AML-193 (cell line): Measurements from ENCODE around the gene TWIST2.

Experiments
- DNase-seq, 2 experiments: peaks; one replicate each; lab custom pipeline; 2025; lab: John Stamatoyannopoulos, UW

TWIST2 gene

GRCh38 chr2:238891457-238892203 is 43.7 kb downstream of the TWIST2 start:
- no peak for DNase-seq

DNA sequence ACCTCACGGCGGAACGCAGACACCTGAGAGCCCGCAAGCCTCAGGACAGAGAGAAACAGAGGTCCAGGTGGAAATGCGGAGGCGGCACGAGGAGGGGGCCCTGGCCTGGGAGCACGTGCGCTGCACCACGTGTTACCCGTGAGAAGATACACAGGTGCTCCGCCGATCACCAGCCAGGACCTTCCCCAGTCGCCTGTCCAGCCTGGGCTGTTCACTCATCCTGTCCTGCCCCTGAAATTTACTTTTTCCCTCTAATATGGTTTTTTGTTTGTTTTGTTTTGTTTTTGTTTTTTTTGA is 44.3 kb downstream of the TWIST2 start:
- DNase-seq, result no peak

DNA sequence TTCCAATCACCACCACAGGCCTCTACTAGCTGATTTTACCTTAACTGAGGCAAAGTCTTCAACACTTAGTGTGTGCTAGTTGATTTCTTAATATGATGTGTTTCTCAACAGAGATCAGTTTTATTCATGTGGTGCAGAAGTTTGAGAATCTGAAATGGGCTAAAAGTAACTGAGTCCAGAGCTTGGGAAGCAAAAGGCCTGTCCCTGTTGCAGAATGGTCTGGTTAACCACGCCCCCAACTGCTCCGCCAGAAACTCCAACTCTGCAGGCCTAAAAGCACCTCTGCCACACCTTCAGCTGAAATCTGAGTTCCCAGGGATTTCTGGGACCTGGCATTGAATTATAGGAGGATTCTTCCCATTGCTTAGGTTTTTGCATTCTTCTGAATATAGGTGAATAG is 44.9 kb downstream of the TWIST2 start:
- DNase-seq, result no peak

DNA sequence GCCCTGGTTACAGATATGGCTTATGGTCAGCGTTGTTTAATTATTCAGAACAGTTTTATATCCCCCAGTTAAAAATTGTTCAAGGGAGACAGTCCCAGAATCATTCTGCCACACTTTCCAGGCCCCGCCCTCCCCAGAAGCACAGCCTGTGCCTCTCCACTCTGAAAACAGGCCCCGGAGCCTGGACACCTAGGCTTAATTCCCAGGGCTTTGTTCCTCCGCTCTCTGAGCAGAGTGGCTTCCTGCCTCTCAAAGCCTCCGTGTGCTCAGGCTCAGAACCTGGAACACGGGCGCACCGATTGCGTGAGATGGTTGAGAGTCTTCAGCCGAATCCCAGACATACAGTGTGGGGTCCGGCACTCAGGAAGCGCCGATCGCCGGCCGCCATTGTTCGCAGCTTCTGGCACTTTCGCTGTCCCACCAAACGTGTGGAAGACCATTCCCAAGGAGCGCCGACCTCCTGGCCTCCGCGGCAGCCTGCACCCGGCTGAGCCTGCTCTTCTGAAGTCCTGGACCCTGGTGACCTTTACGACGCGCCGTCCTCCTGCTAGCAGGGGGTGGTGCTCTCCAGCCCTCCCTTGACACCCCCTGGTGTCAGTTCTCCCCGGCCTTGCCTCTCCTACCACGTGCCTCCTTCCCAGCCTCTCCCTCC is 45.6 kb downstream of the TWIST2 start:
- no peak for DNase-seq

DNA sequence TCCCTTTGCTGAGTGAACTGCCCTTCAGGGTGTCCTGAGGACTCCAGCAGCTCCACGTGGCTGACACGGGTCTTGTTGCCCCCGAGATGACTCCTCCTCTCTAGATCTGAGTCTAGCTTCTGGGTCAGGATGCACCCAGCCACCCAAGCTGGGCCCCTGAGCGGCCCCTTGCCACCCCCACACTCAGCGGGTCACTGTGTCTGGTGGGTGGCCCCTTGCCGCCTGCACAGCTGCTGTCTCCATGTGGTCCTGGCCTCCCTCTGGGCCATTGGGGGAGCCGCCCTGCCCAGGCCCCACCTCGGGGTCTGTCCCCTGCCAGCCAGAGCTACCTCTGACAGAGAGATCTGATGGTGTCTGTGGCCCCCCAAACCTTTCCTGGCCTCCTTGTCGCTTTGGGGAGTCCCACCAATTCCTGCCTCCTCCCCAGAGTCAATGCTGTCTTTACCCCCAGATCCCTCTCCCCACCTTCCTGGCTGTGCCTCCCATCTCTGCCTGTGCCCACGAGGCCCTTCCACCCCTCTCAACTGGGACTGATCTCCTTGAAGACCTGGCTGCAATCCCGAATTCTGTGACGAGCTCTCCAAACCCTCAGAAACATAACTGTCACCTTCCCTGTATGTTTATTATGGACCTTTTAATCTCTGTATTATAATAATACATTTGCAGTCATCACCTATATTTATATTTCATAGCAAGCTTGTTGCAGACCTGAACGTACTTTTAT is 46.5 kb downstream of the TWIST2 start:
- DNase-seq, result no peak

DNA sequence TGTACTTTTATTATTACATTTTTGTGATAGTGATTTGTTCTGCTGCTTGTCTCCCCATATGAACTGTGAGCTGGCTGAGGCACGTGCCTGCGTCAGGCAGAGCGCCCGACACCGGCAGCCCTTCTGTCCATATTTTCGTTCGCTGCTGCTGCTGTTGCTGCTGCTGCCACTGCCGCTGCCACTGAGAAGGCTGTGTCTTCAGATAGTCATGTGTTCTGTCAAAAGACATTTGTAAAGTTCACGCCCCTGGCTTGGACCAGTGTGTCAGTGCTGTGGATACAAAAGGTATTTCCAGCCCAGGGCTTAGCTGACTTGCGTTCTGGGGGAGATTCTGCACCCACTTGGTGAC is 47.0 kb downstream of the TWIST2 start:
- no peak for DNase-seq

- no peak for DNase-seq
Observed at GRCh38 chr2:238895361-238895882, 47.5 kb downstream of the TWIST2 start.

- no peak for DNase-seq
Observed at GRCh38 chr2:238895891-238896600, 48.2 kb downstream of the TWIST2 start.

DNA sequence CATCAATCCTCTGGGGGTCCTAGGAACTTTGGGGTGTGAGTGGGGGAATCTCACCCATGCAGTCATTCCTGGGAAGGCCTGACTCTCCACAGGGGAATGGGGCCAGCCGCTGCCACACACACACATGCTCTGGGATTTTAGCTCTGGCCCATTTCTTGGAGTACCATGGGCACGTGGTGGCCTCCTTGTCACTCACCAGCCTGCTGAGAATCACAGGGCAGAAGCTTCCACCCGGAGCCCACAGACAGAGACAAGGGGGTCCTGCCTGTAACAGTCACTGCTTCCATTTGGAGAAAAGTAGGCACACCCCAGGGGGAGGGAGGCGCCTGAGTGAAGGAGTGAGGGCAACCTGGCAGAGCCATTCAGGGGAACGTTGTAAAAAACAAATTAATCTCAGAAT is 48.8 kb downstream of the TWIST2 start:
- no peak for DNase-seq

GRCh38 chr2:238897122-238897880 is 49.4 kb downstream of the TWIST2 start:
- DNase-seq, result no peak

DNA sequence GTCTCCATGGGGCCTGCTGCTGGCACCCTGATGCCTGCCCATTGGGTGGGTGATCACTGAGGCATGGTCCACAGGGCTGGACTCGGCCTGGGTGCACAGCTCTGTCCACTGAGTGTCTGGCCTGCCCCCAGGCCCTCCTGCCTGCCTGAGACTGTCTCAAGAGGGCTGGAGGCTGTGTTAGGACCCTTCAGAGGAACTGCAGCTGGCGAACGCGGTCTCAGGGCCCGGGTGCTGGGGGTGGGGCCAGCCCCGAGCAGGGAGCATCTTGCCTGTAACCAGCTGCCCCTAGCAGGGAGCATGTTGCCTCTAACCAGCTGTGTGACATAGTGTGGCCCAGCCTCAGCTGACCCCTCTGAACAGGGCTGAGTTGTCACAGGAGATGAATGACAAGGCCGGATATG is 50.0 kb downstream of the TWIST2 start:
- DNase-seq, result no peak

GRCh38 chr2:238898534-238899281 is 50.8 kb downstream of the TWIST2 start:
- DNase-seq, result no peak

DNA sequence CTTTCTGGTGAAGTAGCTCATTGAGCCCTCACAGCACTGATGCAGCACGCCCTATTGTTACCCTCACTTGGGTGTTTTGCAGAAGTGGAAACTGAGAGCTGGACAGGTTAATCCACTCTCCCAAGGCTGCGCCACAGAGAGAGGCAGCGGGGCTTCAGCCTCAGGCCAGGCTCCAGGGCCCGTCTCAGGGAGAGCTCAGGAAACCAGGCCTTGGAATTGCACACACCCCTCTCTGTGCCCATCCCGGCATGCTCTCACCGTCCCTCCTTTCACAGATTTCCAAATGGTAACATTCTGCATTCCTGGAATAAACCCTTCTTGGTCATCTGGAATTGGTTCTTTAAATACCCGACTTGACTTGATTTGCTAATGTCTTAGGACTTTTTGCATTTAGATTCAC is 51.5 kb downstream of the TWIST2 start:
- DNase-seq, result no peak

DNA sequence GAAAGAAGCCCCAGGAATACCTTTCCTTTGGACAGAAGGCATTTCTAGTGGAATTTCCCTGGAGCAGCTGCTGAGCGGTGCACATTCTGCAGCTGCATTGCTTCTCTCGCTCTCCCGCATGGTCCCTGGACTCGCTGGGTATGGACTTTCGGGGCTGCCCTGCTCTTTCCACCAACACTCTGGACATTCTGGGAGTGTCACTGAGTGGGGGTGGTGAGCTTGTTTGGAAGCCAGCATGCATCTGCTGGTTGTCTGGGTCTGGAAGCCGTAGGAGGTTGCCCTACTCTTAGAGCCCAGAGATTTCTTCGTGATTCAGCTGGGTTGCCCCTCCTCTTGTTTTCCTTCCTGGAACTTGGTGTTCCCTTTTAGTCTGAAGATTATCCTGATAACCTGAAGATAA is 52.6 kb downstream of the TWIST2 start:
- DNase-seq, result no peak

GRCh38 chr2:238901461-238902057 is 53.7 kb downstream of the TWIST2 start:
- DNase-seq, result no peak

- no peak for DNase-seq
Observed at GRCh38 chr2:238902285-238902684, 54.4 kb downstream of the TWIST2 start.

DNA sequence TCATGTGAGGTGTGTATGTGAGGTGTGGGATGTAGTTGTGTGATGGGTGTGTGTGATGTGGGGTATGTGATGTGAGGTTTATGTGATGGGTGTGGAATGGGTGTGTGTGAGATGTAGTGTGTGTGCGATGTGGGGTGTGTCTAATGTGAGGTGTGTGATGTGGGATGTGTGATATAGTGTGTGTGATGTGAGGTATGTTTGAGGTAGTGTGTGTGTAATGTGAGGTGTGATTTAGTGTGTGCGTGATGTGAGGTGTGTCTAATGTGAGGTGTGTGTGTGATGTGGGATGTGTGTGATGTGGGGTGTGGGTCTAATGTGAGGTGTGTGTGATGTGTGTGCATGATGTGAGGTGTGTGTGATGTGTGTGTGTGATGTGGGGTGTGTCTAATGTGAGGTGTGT is 55.3 kb downstream of the TWIST2 start:
- no peak for DNase-seq

DNA sequence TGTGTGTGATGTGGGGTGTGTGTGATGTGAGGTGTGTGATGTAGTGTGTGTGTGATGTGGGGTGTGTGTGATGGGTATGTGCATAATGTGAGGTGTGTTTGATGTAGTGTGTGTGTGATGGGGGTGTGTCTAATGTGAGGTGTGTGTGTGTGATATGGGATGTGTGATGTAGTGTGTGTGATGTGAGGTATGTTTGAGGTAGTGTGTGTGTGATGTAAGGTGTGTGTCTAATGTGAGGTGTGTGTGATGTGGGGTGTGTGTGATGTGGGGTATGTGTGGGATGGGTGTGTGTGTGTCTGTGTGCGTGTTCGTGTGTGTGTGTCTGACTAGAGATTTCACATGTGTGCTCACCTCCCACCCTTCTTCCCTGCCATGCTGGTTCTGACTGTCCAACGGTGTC is 56.3 kb downstream of the TWIST2 start:
- DNase-seq, result no peak

DNA sequence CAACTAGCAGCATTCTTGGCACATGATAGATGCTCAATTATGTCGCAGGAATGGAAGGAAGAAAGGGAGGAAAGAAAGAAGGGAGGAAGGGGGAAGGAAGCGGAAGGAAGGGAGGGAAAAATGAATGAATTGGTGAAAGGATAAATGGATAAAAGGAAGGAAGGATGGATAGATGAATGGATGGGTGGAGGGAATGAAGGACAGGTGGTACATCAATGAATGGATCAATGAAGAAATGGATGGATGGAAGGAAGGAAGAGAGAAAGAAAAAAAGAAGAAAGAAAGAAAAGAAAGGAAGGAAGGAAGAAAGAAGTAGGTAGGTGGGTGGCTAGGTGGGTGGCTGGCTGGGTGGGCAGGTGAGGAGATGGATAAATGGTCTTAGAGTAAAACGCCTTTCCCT is 56.8 kb downstream of the TWIST2 start:
- no peak for DNase-seq

DNA sequence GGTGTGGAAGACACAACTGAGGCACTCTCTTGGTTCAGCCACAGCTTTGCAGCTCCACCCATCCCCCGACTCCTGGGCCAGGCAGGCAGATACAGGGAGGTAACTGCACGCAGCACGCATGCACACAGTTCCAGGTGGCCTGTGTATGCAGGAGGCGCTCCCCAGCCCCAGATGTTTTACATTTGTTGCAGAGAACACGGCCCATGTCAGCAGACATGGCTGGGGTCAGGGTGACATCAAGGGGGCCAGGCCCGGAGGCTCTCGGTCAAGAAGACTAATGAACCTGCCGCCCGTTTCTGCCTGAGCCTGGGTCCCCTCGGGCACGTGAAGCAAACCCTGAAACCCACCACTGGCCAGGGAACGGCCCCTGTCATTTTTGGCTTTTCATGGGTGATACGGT is 57.3 kb downstream of the TWIST2 start:
- DNase-seq, result no peak

GRCh38 chr2:238905644-238906043 is 57.8 kb downstream of the TWIST2 start:
- no peak for DNase-seq
